A673 (cell line): ENCODE measurements around the gene SMIM12. TPM values are rescaled to one million over a fixed set of nuclear protein-coding genes. Genes with fewer than 3 reads are reported as not detected.
"Not testable (repeated sequence)": the region's sequence is repeated elsewhere in the genome, so short reads cannot be mapped to it uniquely, and the experiment has no call there.

Experiments used
- BruUV-seq: library from RNA; stranded (reverse); fragments of 400-500 nt; replicated peaks from 2 replicates; lab custom pipeline; 2021; lab: Mats Ljungman, UMichigan
- CTCF ChIA-PET: fragments of 300-600 bp; sonication (Branson Sonifier 250); formaldehyde crosslinking; loops from one replicate; lab custom pipeline; 2022; ENCODE audit warnings: antibody characterized with exemption; lab: Charles Lee
- POLR2A ChIA-PET: fragments of 300-600 bp; sonication (Branson Sonifier 250); formaldehyde crosslinking; loops from one replicate; lab custom pipeline; 2022; ENCODE audit warnings: antibody characterized with exemption; ENCODE audit not compliant: low non-redundant PET; lab: Charles Lee
- DNase-seq: peaks from one replicate; pipeline ENCODE4 v3.0.0-alpha.2; 2015; ENCODE audit warnings: low spot score
- H3K27ac ChIP-seq: fragments of 200-600 bp; sonication (generic); 2 replicates; pipeline ENCODE4 v1.5.1; 2016; ENCODE audit warnings: mixed run types, low read depth, mild to moderate bottlenecking, mixed read lengths, antibody characterized with exemption, low read length; ENCODE audit not compliant: poor library complexity, severe bottlenecking
- H3K27me3 ChIP-seq: fragments of 200-600 bp; sonication (generic); replicated peaks from 2 replicates; pipeline ENCODE4 v1.6.1; 2017; ENCODE audit warnings: mixed run types, low read depth, mild to moderate bottlenecking, mixed read lengths, antibody characterized with exemption, low read length; ENCODE audit not compliant: insufficient read depth, poor library complexity
- H3K36me3 ChIP-seq: fragments of 200-600 bp; sonication (generic); 2 replicates; pipeline ENCODE4 v1.6.1; 2016; ENCODE audit warnings: mixed run types, mild to moderate bottlenecking, mixed read lengths, antibody characterized with exemption, low read length; ENCODE audit not compliant: insufficient read depth, poor library complexity, severe bottlenecking
- H3K4me1 ChIP-seq: fragments of 200-600 bp; sonication (generic); 2 replicates; pipeline ENCODE4 v1.6.1; 2017; ENCODE audit warnings: mixed run types, mild to moderate bottlenecking, mixed read lengths, antibody characterized with exemption, low read length; ENCODE audit not compliant: insufficient read depth, poor library complexity, severe bottlenecking
- H3K4me3 ChIP-seq: fragments of 200-600 bp; sonication (generic); 2 replicates; pipeline ENCODE4 v1.5.1; 2016; ENCODE audit warnings: low read depth, mixed run types, mild to moderate bottlenecking, mixed read lengths, low read length; ENCODE audit not compliant: poor library complexity, severe bottlenecking
- H3K9me3 ChIP-seq: fragments of 200-600 bp; sonication (generic); 2 replicates; pipeline ENCODE4 v1.6.1; 2016; ENCODE audit warnings: mixed run types, low read depth, mild to moderate bottlenecking, mixed read lengths, antibody characterized with exemption, low read length; ENCODE audit not compliant: poor library complexity, severe bottlenecking
- EZH2 ChIP-seq: fragments of 200-600 bp; sonication (generic); IDR thresholded peaks from 2 replicates; pipeline ENCODE4 v1.6.1; 2017; ENCODE audit warnings: borderline replicate concordance, low read depth, mild to moderate bottlenecking, mixed read lengths, antibody characterized with exemption, low read length; ENCODE audit not compliant: poor library complexity, severe bottlenecking
- intact Hi-C: fragments of 100-400 bp; cut with micrococcal nuclease; formaldehyde crosslinking; loops from one replicate; pipeline ENCODE4 v1.10.0; 2022; ENCODE audit not compliant: unreplicated experiment
- total RNA-seq: library from RNA; stranded (reverse); gene quantifications from 2 replicates; pipeline ENCODE4 v1.2.3, GENCODE V29; 2021
- TF ChIP-seq, protein P1 (sequence below): fragments of 300-800, 200-600 bp; sonication (generic); conservative IDR thresholded peaks from 2 replicates; pipeline ENCODE4 v1.5.1; 2017; ENCODE audit warnings: low read depth, mild to moderate bottlenecking, antibody characterized with exemption, low read length, moderate library complexity, mixed read lengths

The SMIM12 gene
- total RNA-seq, 1 experiment from 2014 or later, result 37.5 TPM

DNA sequence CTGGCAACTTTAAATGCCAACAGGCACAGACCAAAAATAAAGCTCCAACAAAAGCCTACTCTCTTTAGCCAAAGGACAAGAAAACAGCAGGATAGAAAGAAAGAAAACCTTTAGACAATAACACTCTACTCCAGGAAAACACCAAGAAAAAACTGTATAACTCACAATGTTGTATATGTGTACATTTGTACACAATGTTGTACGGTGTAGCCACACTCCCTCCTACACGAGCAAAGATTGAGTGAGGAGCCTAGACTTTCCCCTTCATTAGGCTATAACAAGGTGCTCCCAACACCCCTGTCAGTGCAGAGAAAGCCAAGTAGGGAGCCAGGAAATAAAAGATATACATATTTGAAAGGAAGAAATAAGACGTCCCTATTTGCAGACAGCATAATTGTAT, 42.8 kb downstream of the SMIM12 start:
- TF ChIP-seq, protein P1, sequence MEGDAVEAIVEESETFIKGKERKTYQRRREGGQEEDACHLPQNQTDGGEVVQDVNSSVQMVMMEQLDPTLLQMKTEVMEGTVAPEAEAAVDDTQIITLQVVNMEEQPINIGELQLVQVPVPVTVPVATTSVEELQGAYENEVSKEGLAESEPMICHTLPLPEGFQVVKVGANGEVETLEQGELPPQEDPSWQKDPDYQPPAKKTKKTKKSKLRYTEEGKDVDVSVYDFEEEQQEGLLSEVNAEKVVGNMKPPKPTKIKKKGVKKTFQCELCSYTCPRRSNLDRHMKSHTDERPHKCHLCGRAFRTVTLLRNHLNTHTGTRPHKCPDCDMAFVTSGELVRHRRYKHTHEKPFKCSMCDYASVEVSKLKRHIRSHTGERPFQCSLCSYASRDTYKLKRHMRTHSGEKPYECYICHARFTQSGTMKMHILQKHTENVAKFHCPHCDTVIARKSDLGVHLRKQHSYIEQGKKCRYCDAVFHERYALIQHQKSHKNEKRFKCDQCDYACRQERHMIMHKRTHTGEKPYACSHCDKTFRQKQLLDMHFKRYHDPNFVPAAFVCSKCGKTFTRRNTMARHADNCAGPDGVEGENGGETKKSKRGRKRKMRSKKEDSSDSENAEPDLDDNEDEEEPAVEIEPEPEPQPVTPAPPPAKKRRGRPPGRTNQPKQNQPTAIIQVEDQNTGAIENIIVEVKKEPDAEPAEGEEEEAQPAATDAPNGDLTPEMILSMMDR, result no peak
- no peak for TF ChIP-seq EZH2
- no peak for DNase-seq
- BruUV-seq, result no TSS peak

GRCh38 chr1:34816332-34816731, 43.2 kb downstream of the SMIM12 start:
- TF ChIP-seq, protein P1, result no peak
- no peak for TF ChIP-seq EZH2
- no peaks in the 10 kb centered on the region for H3K36me3 ChIP-seq
- no peaks in the 10 kb centered on the region for H3K4me1 ChIP-seq
- H3K27me3 ChIP-seq, result no peaks in the 10 kb centered on the region
- CTCF ChIA-PET, result no interaction called here
- H3K9me3 ChIP-seq, result no peaks in the 10 kb centered on the region
- DNase-seq, result no peak
- POLR2A ChIA-PET, result no interaction called here
- no TSS peak for BruUV-seq
- intact Hi-C loops, result no loop called here
- no peak overlapping the region for H3K27ac ChIP-seq
- H3K4me3 ChIP-seq, result no peak overlapping the region

More for the DNA sequence above, 42.8 kb downstream of the SMIM12 start:
- no peak overlapping the region for H3K27ac ChIP-seq
- ChIA-PET CTCF (no interaction called here), POLR2A (no interaction called here)
- no peaks in the 10 kb centered on the region for H3K36me3 ChIP-seq
- no peaks in the 10 kb centered on the region for H3K4me1 ChIP-seq
- H3K4me3 ChIP-seq, result no peak overlapping the region
- no peaks in the 10 kb centered on the region for H3K9me3 ChIP-seq
- no peaks in the 10 kb centered on the region for H3K27me3 ChIP-seq
- intact Hi-C loops, result no loop called here

- H3K4me1 ChIP-seq, H3K9me3 ChIP-seq, H3K27ac ChIP-seq, BruUV-seq, DNase-seq, intact Hi-C loops, CTCF ChIA-PET, POLR2A ChIA-PET, H3K27me3 ChIP-seq, H3K36me3 ChIP-seq, H3K4me3 ChIP-seq: not testable (repeated sequence)
Observed at GRCh38 chr1:34810781-34811180, 48.8 kb downstream of the SMIM12 start.

- H3K27me3 ChIP-seq, result no peaks in the 10 kb centered on the region
- H3K27ac ChIP-seq, result no peak overlapping the region
- CTCF ChIA-PET, result no interaction called here
- H3K36me3 ChIP-seq, result no peaks in the 10 kb centered on the region
- BruUV-seq, result no TSS peak
- intact Hi-C loops, result no loop called here
- no peaks in the 10 kb centered on the region for H3K9me3 ChIP-seq
- no peak for DNase-seq
- POLR2A ChIA-PET, result no interaction called here
- TF ChIP-seq, protein P1, result no peak
- TF ChIP-seq EZH2, result no peak
- no peaks in the 10 kb centered on the region for H3K4me1 ChIP-seq
- H3K4me3 ChIP-seq, result no peak overlapping the region
Observed at GRCh38 chr1:34808051-34808810, 51.3 kb downstream of the SMIM12 start.
